Measurements from ENCODE around the gene TPPP3. TPM values are rescaled to one million over a fixed set of nuclear protein-coding genes. Genes with fewer than 3 reads are reported as not detected.
"Not testable (repeated sequence)": the region's sequence is repeated elsewhere in the genome, so short reads cannot be mapped to it uniquely, and the experiment has no call there.

The TPPP3 gene
- total RNA-seq, 4 donors from 2014 or later, result 47.6 to 182 (median 121) TPM

DNA sequence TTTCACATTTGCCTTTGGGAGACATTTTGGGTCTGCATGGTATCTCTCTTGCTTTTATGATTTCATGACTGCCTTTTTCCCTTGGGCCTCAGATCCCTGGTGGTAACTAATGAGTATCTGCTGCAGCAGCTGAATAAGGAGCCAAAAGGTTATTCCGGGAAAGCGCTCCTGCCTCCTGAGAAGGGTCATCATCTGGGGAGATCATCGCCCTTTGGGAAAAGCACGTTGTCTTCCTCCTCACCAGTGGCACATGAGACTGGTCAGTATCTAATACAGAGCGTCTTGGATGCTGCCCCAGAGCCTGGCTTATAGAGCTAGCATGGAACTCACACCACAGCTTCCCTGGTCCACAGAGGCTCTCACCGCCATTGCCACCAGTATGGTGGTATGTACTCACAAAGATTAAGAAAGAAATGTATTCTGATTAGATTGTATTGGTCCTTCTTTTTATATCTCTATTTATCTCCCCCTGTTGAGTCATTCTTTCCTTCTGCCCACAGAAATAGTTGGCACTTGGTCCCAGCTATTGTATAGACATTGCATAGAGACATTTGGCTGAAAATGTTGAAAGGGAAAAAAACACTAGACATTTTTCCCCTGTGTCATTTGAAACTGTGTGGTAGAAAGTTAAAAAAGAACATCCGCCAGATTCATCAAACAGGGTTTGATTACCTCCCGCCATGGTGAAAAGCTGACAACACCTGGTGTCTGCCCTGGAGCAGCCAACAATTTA is 8.4 kb downstream of the TPPP3 start:
- no peaks in the 10 kb centered on the region for H3K4me1 ChIP-seq
- H3K4me3 ChIP-seq, result no peak overlapping the region
- TF ChIP-seq EP300 (IDR thresholded peaks at IDR 0.05) (no peak), POLR2AphosphoS5 (IDR thresholded peaks at IDR 0.05) (no peak), POLR2A (IDR thresholded peaks at IDR 0.05) (no peak)
- TF ChIP-seq, protein P1, sequence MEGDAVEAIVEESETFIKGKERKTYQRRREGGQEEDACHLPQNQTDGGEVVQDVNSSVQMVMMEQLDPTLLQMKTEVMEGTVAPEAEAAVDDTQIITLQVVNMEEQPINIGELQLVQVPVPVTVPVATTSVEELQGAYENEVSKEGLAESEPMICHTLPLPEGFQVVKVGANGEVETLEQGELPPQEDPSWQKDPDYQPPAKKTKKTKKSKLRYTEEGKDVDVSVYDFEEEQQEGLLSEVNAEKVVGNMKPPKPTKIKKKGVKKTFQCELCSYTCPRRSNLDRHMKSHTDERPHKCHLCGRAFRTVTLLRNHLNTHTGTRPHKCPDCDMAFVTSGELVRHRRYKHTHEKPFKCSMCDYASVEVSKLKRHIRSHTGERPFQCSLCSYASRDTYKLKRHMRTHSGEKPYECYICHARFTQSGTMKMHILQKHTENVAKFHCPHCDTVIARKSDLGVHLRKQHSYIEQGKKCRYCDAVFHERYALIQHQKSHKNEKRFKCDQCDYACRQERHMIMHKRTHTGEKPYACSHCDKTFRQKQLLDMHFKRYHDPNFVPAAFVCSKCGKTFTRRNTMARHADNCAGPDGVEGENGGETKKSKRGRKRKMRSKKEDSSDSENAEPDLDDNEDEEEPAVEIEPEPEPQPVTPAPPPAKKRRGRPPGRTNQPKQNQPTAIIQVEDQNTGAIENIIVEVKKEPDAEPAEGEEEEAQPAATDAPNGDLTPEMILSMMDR (IDR thresholded peaks at IDR 0.05), result no peak
- no peaks in the 10 kb centered on the region for H3K9me3 ChIP-seq
- H3K36me3 ChIP-seq, result no peaks in the 10 kb centered on the region
- DNase-seq (ENCODE audit: low spot score in 2 of 2), result no peak
- H3K27me3 ChIP-seq, result no peaks in the 10 kb centered on the region
- H3K27ac ChIP-seq, result no peak overlapping the region
- 81% methylated on average over 8 of the region's 8 CpGs for WGBS

DNA sequence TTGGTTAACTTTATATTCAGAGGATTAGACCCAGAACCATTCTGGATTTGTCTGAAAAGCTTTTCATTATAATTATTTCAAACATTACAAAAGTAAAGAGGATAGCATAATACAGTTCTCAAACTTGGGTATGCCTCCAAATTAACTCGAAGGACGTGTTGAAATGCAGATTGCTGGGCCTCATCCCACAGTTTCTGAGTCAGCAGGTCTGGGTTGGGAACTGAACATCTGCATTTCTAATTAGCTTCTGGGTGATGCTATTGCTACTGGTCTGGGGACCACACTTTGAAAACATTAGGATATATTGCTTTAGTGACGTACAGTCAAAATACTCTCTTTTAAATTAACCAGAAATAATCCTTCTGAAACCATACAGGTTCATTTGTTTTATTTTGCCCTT is 10.0 kb downstream of the TPPP3 start:
- WGBS, result 87% methylated on average over 3 of the region's 3 CpGs
- H3K36me3 ChIP-seq, result no peaks in the 10 kb centered on the region

DNA sequence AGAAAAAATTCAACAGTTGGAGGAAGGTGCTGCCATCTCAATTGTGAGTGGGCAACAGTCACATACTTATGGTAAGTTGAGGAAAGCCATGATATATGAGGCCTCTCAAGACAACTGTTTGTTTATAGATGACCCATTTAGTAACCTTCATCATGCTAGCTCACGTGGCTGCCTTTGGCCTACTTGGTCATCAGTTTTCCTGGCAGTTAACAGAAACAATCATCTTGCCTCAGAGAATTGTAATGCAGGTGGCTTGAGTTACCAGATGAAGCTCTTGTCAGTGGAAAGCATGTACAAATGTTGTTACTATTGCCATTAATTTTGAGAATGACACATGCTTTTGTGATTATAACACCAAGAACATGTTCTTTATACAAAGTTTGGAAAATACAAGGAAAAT is 14.7 kb downstream of the TPPP3 start:
- Histone ChIP-seq H3K9me3 (no peaks in the 10 kb centered on the region), H3K4me3 (no peak overlapping the region), H3K4me1 (no peaks in the 10 kb centered on the region), H3K36me3 (no peaks in the 10 kb centered on the region), H3K27ac (no peak overlapping the region), H3K27me3 (no peaks in the 10 kb centered on the region)
- TF ChIP-seq POLR2AphosphoS5 (IDR thresholded peaks at IDR 0.05), result no peak
- TF ChIP-seq POLR2A (IDR thresholded peaks at IDR 0.05), result no peak
- no peak for TF ChIP-seq EP300 (IDR thresholded peaks at IDR 0.05)
- TF ChIP-seq, protein P1 (IDR thresholded peaks at IDR 0.05), result no peak
- DNase-seq (ENCODE audit: low spot score in 2 of 2), result no peak
- 80% methylated on average over 1 of the region's 1 CpG for WGBS

More for the DNA sequence above, 10.0 kb downstream of the TPPP3 start:
- DNase-seq (ENCODE audit: low spot score in 2 of 2), result no peak
- Histone ChIP-seq H3K9me3 (no peaks in the 10 kb centered on the region), H3K27ac (no peak overlapping the region), H3K4me3 (no peak overlapping the region), H3K27me3 (no peaks in the 10 kb centered on the region), H3K4me1 (no peaks in the 10 kb centered on the region)
- TF ChIP-seq, protein P1 (IDR thresholded peaks at IDR 0.05), result no peak
- TF ChIP-seq POLR2A (IDR thresholded peaks at IDR 0.05) (no peak), EP300 (IDR thresholded peaks at IDR 0.05) (no peak), POLR2AphosphoS5 (IDR thresholded peaks at IDR 0.05) (no peak)

DNA sequence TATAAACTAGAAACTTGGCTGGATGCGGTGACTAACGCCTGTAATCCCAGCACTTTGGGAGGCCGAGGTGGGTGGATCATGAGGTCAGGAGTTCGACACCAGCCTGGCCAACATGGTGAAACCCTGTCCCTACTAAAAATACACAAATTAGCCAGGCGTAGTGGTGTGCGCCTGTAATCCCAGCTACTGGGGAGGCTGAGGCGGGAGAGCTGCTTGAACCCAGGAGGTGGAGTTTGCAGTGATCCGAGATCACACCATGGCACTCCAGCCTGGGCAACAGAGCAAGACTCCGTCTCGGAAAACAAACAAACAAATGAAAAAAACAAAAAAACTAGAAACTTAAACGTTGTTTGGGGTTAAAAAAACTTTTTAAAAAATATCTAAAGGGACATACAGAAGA is 17.3 kb downstream of the TPPP3 start:
- not testable (repeated sequence) for H3K36me3 ChIP-seq; H3K9me3 ChIP-seq; H3K4me3 ChIP-seq; H3K27me3 ChIP-seq; H3K27ac ChIP-seq; H3K4me1 ChIP-seq; DNase-seq (ENCODE audit: low spot score in 2 of 2)
- 93% methylated on average over 11 of the region's 11 CpGs for WGBS

DNA sequence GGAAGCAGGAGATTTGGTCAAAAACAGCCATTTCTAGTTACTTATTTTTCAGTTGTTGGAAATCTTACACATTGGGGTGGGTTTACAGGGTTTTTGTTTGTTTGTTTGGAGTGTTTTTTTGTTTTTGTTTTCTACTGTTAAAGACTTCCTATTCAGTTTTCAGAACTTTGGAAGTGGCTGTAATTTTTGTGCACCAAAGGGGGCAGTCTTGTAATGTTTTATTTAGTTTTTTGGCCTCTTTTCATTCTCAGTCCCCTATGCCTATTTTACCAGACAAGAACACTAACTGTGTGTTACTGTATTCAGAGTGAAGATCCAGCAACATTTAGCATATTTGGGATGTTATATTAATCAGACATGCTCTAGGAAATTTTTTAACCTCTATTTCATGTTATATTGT is 20.6 kb downstream of the TPPP3 start:
- DNase-seq (ENCODE audit: low spot score in 2 of 2), result no peak
- Histone ChIP-seq H3K4me1 (no peaks in the 10 kb centered on the region), H3K27ac (no peak overlapping the region), H3K9me3 (no peaks in the 10 kb centered on the region), H3K27me3 (no peaks in the 10 kb centered on the region), H3K4me3 (no peak overlapping the region), H3K36me3 (no peaks in the 10 kb centered on the region)
- TF ChIP-seq, protein P1 (IDR thresholded peaks at IDR 0.05), result peak; percentile 21 to 32
- no peak for TF ChIP-seq POLR2A (IDR thresholded peaks at IDR 0.05)

DNA sequence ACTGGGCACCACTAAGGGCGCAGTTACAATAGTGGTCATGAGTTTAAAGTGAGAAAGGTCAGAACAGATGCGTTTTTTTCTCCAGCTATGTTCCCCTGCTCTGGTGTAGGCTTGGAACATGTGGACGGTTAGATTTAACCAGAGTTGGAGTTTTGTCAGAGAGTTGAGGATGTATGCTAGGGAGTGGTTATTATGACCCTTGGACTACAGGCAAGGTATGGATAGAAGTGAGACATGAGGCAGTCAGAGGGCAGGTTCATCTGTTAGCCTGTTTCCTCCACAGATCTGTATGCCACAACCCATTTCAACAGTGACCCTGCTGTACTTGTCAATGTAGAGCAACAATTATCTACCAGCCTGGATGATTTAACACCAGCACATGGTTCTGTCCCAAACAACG is 22.6 kb downstream of the TPPP3 start:
- Histone ChIP-seq H3K27me3 (no peaks in the 10 kb centered on the region), H3K9me3 (no peaks in the 10 kb centered on the region), H3K4me3 (no peak overlapping the region), H3K36me3 (no peaks in the 10 kb centered on the region), H3K4me1 (no peaks in the 10 kb centered on the region), H3K27ac (no peak overlapping the region)
- no peak for TF ChIP-seq EP300 (IDR thresholded peaks at IDR 0.05)
- no peak for TF ChIP-seq POLR2A (IDR thresholded peaks at IDR 0.05)
- TF ChIP-seq POLR2AphosphoS5 (IDR thresholded peaks at IDR 0.05), result no peak
- TF ChIP-seq, protein P1 (IDR thresholded peaks at IDR 0.05), result no peak
- 89% methylated on average over 4 of the region's 4 CpGs for WGBS
- no peak for DNase-seq (ENCODE audit: low spot score in 2 of 2)

All from suprapubic skin (tissue), 4 donors.